ENCODE data around the gene ILF3. TPM values are rescaled to one million over a fixed set of nuclear protein-coding genes. Genes with fewer than 3 reads are reported as not detected.
A peak's percentile ranks its signal among the peaks of the same experiment; 100 is the strongest.
"Not testable (repeated sequence)": the region's sequence is repeated elsewhere in the genome, so short reads cannot be mapped to it uniquely, and the experiment has no call there.

The ILF3 gene
- total RNA-seq, 1 donor from 2014 or later = 69.4 TPM

- H3K9me3 ChIP-seq (ENCODE audit: control insufficient read depth in 3 of 3, low read length in 3 of 3) = no peaks in the 10 kb centered on the region
- peaks cover 26 to 32% (median 29%) of the 10 kb centered on the region in 3 donors for H3K4me1 ChIP-seq (ENCODE audit: control insufficient read depth in 3 of 3, insufficient read depth in 3 of 3, low read length in 3 of 3)
Observed at GRCh38 chr19:10654610-10655456, 687 bp downstream of the ILF3 start.

DNA sequence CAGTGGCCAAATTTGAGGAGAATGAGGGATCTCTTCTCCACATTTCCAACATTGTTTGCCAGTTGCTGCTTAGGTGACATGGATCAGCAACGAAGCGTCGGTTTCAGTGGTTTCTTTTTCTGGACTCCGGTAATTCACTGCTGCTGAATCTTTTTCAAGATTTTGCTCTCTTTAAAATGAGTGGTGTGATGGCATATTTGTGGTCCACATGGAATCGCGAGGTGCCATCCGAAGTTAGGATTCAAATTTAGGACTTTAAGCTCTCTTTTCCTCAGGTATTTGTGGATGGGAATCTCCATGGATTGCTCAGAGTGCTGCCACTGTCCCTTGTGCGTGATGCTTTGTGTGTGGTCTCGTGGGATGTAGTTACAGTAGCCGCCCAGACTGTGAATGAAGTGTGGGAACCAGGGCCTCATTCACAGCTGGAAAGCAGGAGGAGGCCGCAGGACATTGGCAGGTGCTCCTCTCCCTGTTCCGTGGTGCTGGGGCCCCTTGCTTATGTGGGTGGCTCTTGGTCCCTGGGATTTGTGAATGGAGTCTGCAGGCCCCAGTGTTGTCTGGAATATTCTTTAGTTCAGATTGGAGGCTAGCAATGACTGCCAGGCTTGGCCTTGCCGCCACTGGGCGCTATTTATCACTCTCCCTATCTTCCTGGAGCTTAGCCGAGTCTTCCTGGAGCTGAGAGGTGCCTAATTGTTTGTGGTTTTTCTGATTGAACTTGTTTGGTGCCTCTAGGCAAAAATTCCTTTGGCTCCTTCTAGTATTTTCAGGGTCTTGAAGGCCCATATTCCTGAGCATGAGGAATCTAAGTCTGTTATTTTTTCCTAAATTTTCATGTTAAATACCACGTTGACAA lies 1.5 kb downstream of the ILF3 start:
- Histone ChIP-seq H3K9me3 (ENCODE audit: control insufficient read depth in 3 of 3, low read length in 3 of 3) (no peaks in the 10 kb centered on the region), H3K36me3 (ENCODE audit: control insufficient read depth in 3 of 3, insufficient read depth in 3 of 3, low read length in 3 of 3) (peaks cover 4 to 6% (median 6%) of the 10 kb centered on the region in 3 donors), H3K4me1 (ENCODE audit: control insufficient read depth in 3 of 3, insufficient read depth in 3 of 3, low read length in 3 of 3) (peaks cover 26 to 35% (median 34%) of the 10 kb centered on the region in 3 donors), H3K27ac (ENCODE audit: low read depth, low read length) (peak overlapping the region; percentile 94), H3K9ac (ENCODE audit: low read depth in 1 of 3, low read length in 3 of 3) (peak overlapping the region; percentile 70 to 82 (median 77)), H3K4me3 (ENCODE audit: low read length in 3 of 3) (peak overlapping the region; percentile 77 to 82 (median 80)), H3K27me3 (ENCODE audit: control insufficient read depth in 3 of 3, insufficient read depth in 3 of 3, low read length in 3 of 3) (no peaks in the 10 kb centered on the region)

More at GRCh38 chr19:10654610-10655456, 687 bp downstream of the ILF3 start:
- Histone ChIP-seq H3K27me3 (ENCODE audit: control insufficient read depth in 3 of 3, insufficient read depth in 3 of 3, low read length in 3 of 3) (no peaks in the 10 kb centered on the region), H3K36me3 (ENCODE audit: control insufficient read depth in 3 of 3, insufficient read depth in 3 of 3, low read length in 3 of 3) (peaks cover 4 to 6% (median 4%) of the 10 kb centered on the region in 3 donors), H3K9ac (ENCODE audit: low read depth in 1 of 3, low read length in 3 of 3) (peak overlapping the region; percentile 70 to 82 (median 77)), H3K4me3 (ENCODE audit: low read length in 3 of 3) (peak overlapping the region; percentile 77 to 82 (median 80)), H3K27ac (ENCODE audit: low read depth, low read length) (peak overlapping the region; percentile 94)

GRCh38 chr19:10660346-10660745 lies 6.2 kb downstream of the ILF3 start:
- H3K27ac ChIP-seq (ENCODE audit: low read depth, low read length) = no peak overlapping the region
- no peaks in the 10 kb centered on the region for H3K27me3 ChIP-seq (ENCODE audit: control insufficient read depth in 3 of 3, insufficient read depth in 3 of 3, low read length in 3 of 3)
- peaks cover 0 to 3% (median 2%) of the 10 kb centered on the region in 3 donors for H3K36me3 ChIP-seq (ENCODE audit: control insufficient read depth in 3 of 3, insufficient read depth in 3 of 3, low read length in 3 of 3)
- no peak overlapping the region for H3K9ac ChIP-seq (ENCODE audit: low read depth in 1 of 3, low read length in 3 of 3)
- no peaks in the 10 kb centered on the region for H3K9me3 ChIP-seq (ENCODE audit: control insufficient read depth in 3 of 3, low read length in 3 of 3)
- H3K4me1 ChIP-seq (ENCODE audit: control insufficient read depth in 3 of 3, insufficient read depth in 3 of 3, low read length in 3 of 3) = peaks cover 22 to 29% (median 25%) of the 10 kb centered on the region in 3 donors
- H3K4me3 ChIP-seq (ENCODE audit: low read length in 3 of 3) = no peak overlapping the region

- Histone ChIP-seq H3K9me3 (ENCODE audit: control insufficient read depth in 3 of 3, low read length in 3 of 3) (no peaks in the 10 kb centered on the region), H3K4me3 (ENCODE audit: low read length in 3 of 3) (no peak overlapping the region), H3K27me3 (ENCODE audit: control insufficient read depth in 3 of 3, insufficient read depth in 3 of 3, low read length in 3 of 3) (no peaks in the 10 kb centered on the region), H3K9ac (ENCODE audit: low read depth in 1 of 3, low read length in 3 of 3) (no peak overlapping the region), H3K27ac (ENCODE audit: low read depth, low read length) (no peak overlapping the region), H3K36me3 (ENCODE audit: control insufficient read depth in 3 of 3, insufficient read depth in 3 of 3, low read length in 3 of 3) (peaks cover 0 to 4% (median 3%) of the 10 kb centered on the region in 3 donors), H3K4me1 (ENCODE audit: control insufficient read depth in 3 of 3, insufficient read depth in 3 of 3, low read length in 3 of 3) (peaks cover 13 to 17% (median 14%) of the 10 kb centered on the region in 3 donors)
Observed at GRCh38 chr19:10661946-10662345, 7.8 kb downstream of the ILF3 start.

DNA sequence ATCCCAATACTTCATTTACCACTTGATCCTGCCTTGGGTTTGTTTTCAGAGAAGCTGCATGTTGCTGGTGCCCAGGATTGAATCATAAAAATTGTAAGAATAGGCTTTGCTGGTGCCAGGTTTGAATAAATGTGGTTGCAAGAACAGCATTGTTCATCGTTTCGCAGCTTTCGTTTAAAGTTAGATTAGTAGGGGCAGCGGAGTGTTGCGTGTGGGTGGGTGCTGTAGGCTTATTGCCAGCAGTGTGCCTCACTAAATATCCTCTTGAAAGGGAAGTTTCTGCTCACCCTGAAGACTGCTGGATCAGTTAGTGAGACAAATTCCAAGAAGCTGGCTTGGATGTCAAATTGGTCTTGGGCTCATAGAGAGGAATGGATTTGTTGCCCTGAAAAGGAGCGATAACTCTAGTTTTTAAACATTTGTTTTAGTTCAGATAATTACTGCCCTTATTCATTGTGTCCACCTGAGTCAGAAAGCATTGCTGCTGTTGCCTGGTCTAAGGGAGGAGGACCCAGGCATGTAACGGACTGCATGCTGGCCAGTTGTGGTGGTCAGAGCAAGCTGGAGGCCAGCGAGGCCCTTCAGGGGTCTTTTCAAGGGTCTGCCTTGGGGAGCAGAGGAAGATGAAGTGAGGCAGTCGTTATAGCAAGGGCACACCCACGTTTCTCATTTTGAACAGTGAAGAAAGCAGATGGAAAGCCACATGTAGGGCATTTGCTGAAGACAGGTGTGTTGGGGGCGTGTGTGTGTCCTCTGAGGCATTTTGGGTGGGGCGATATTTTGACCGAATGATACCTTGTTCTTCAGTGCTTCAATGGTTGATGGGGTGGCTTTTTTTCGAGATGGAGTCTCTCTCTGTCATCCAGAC lies 8.5 kb downstream of the ILF3 start:
- Histone ChIP-seq H3K27ac (ENCODE audit: low read depth, low read length) (no peak overlapping the region), H3K9ac (ENCODE audit: low read depth in 1 of 3, low read length in 3 of 3) (peak overlapping the region in 1 of 3 donors; percentile 25), H3K36me3 (ENCODE audit: control insufficient read depth in 3 of 3, insufficient read depth in 3 of 3, low read length in 3 of 3) (peaks cover 1 to 4% (median 3%) of the 10 kb centered on the region in 3 donors), H3K4me3 (ENCODE audit: low read length in 3 of 3) (no peak overlapping the region), H3K4me1 (ENCODE audit: control insufficient read depth in 3 of 3, insufficient read depth in 3 of 3, low read length in 3 of 3) (peaks cover 11 to 17% (median 14%) of the 10 kb centered on the region in 3 donors), H3K27me3 (ENCODE audit: control insufficient read depth in 3 of 3, insufficient read depth in 3 of 3, low read length in 3 of 3) (no peaks in the 10 kb centered on the region), H3K9me3 (ENCODE audit: control insufficient read depth in 3 of 3, low read length in 3 of 3) (no peaks in the 10 kb centered on the region)

DNA sequence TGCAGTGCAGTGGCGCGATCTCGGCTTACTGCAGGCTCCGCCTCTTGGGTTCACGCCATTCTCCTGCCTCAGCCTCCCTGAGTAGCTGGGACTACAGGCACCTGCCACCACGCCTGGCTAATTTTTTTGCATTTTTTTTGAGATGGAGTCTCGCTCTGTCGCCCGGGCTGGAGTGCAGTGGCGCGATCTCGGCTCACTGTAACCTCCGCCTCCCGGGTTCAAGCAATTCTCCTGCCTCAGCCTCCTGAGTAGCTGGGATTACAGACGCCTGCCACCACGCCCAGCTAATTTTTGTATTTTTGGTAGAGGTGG lies 9.1 kb downstream of the ILF3 start:
- peaks cover 14 to 22% (median 14%) of the 10 kb centered on the region in 3 donors for H3K4me1 ChIP-seq (ENCODE audit: control insufficient read depth in 3 of 3, insufficient read depth in 3 of 3, low read length in 3 of 3)
- H3K4me3 ChIP-seq (ENCODE audit: low read length in 3 of 3); H3K9me3 ChIP-seq (ENCODE audit: control insufficient read depth in 3 of 3, low read length in 3 of 3); H3K9ac ChIP-seq (ENCODE audit: low read depth in 1 of 3, low read length in 3 of 3); H3K27me3 ChIP-seq (ENCODE audit: control insufficient read depth in 3 of 3, insufficient read depth in 3 of 3, low read length in 3 of 3); H3K27ac ChIP-seq (ENCODE audit: low read depth, low read length); H3K36me3 ChIP-seq (ENCODE audit: control insufficient read depth in 3 of 3, insufficient read depth in 3 of 3, low read length in 3 of 3): not testable (repeated sequence)

GRCh38 chr19:10667867-10668266 lies 13.7 kb downstream of the ILF3 start:
- peaks cover 13 to 28% (median 26%) of the 10 kb centered on the region in 3 donors for H3K4me1 ChIP-seq (ENCODE audit: control insufficient read depth in 3 of 3, insufficient read depth in 3 of 3, low read length in 3 of 3)
- H3K9me3 ChIP-seq (ENCODE audit: control insufficient read depth in 3 of 3, low read length in 3 of 3) = no peaks in the 10 kb centered on the region

DNA sequence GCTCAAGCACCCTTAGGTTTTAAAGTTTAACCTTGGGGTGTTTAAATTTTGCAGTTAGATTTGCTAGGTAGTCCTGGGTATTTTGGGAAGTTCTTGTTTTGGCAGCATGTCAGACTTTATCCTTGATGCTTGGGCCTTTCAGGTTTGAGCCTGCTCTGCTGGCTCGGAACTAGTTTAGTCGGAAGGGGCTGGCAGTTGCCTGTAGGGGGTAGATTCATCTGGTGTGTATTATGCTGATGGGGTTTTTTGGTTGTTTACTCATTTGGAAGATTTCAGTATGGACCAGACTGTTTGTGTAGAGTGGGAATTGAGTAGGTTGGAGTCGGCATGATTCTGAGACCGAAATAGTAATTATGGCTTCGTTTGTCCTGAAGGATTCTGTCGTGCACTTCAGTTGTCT lies 15.1 kb downstream of the ILF3 start:
- H3K4me3 ChIP-seq (ENCODE audit: low read length in 3 of 3) = no peak overlapping the region
- no peak overlapping the region for H3K9ac ChIP-seq (ENCODE audit: low read depth in 1 of 3, low read length in 3 of 3)
- peaks cover 11 to 25% (median 20%) of the 10 kb centered on the region in 3 donors for H3K36me3 ChIP-seq (ENCODE audit: control insufficient read depth in 3 of 3, insufficient read depth in 3 of 3, low read length in 3 of 3)

More at GRCh38 chr19:10667867-10668266, 13.7 kb downstream of the ILF3 start:
- Histone ChIP-seq H3K9ac (ENCODE audit: low read depth in 1 of 3, low read length in 3 of 3) (peak overlapping the region in 1 of 3 donors; percentile 8), H3K27ac (ENCODE audit: low read depth, low read length) (no peak overlapping the region), H3K27me3 (ENCODE audit: control insufficient read depth in 3 of 3, insufficient read depth in 3 of 3, low read length in 3 of 3) (no peaks in the 10 kb centered on the region), H3K4me3 (ENCODE audit: low read length in 3 of 3) (no peak overlapping the region), H3K36me3 (ENCODE audit: control insufficient read depth in 3 of 3, insufficient read depth in 3 of 3, low read length in 3 of 3) (peaks cover 11 to 20% (median 15%) of the 10 kb centered on the region in 3 donors)

DNA sequence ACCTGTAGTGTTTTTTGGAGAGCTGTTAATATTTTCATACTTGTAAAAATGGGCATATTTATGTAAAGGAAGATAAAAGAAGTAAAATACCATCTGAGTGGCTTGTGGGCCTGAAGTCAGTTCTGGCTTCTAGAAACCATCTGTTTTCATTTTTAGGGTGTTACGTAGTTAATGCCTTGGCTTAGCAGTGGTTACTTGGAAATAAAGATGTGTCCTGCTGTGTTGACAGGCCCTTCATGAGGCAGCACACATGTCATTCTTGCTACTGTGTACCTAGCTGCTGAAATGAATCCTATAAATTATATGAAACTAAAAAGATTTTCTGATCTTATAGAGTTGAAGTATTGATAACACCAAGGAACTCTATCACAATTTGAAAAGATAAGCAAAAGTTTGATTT lies 16.0 kb downstream of the ILF3 start:
- Histone ChIP-seq H3K9me3 (ENCODE audit: control insufficient read depth in 3 of 3, low read length in 3 of 3) (no peaks in the 10 kb centered on the region), H3K9ac (ENCODE audit: low read depth in 1 of 3, low read length in 3 of 3) (no peak overlapping the region), H3K27me3 (ENCODE audit: control insufficient read depth in 3 of 3, insufficient read depth in 3 of 3, low read length in 3 of 3) (no peaks in the 10 kb centered on the region), H3K4me3 (ENCODE audit: low read length in 3 of 3) (no peak overlapping the region), H3K27ac (ENCODE audit: low read depth, low read length) (no peak overlapping the region), H3K4me1 (ENCODE audit: control insufficient read depth in 3 of 3, insufficient read depth in 3 of 3, low read length in 3 of 3) (peaks cover 11 to 30% (median 26%) of the 10 kb centered on the region in 3 donors), H3K36me3 (ENCODE audit: control insufficient read depth in 3 of 3, insufficient read depth in 3 of 3, low read length in 3 of 3) (peaks cover 11 to 29% (median 20%) of the 10 kb centered on the region in 3 donors)

More for the DNA sequence above, 15.1 kb downstream of the ILF3 start:
- Histone ChIP-seq H3K27me3 (ENCODE audit: control insufficient read depth in 3 of 3, insufficient read depth in 3 of 3, low read length in 3 of 3) (no peaks in the 10 kb centered on the region), H3K4me1 (ENCODE audit: control insufficient read depth in 3 of 3, insufficient read depth in 3 of 3, low read length in 3 of 3) (peaks cover 11 to 30% (median 26%) of the 10 kb centered on the region in 3 donors), H3K9me3 (ENCODE audit: control insufficient read depth in 3 of 3, low read length in 3 of 3) (no peaks in the 10 kb centered on the region), H3K27ac (ENCODE audit: low read depth, low read length) (no peak overlapping the region)

Data from skeletal muscle tissue (tissue), 4 donors.